NCI-H2081 (cell line): ENCODE results near the gene NCOA7.

Experiments used
- DNase-seq, 2 experiments: peaks; one replicate each; lab custom pipeline; 2025; lab: John Stamatoyannopoulos, UW

Gene NCOA7

DNA sequence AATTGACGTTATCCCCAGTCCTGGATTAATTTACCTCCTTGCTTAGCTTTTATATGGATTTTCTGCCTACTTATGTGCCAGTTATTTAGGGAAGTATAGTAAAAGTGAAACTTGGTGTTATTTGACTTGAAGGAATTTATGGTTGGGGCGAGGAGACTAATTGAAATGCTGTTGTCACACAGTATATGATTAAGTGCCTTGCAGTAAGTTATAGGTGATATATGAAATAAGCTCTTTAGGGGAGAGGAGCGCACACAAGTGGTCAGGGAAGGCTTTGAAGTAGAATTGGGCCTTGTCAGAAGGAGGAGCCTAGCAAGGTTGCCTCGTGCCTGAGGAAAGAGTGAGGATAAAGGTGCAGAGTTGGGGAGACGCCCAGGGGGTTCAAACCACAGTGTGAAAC is 20.5 kb downstream of the NCOA7 start:
- DNase-seq, result no peak

DNA sequence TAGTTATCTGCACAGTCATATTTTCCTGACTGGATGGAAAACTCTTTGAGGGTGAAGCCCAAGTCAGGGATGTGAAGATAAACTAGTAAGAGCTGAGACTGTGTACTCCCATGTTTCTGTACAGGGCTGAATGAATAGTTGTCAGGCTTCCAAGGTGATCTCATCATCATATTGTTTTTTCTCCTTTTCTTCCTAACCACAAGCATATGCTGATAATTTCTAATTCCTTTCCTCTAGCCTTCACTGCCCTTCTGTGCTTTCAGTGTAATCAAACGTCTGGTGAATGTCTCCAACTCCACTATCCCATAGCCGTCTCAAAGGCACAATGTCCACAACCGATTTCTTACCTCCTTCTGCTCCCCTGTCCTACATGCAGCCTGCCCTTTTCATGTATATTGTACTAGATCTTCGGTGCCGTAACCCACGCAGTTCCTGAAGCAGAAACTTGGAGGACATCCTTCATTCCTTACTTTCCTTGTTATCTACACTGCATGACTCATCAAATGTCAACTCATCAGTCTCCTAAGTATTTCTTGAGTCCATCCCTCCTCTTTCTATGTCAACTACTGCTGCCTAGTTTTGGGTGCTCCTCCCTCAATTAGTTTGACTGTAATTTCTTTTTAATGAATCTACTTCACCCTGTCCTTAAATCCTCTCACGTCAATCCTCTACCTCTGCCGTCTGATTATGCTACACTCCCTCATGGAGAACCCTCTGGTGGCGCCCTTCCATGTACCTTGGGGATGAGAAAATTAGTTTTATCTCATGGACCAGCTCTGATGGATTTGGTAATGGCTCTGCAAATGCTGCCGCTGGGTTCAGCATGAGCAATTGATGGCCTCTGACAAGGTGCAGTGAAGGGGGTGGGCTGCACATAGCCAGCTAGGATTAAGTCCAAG is 21.9 kb downstream of the NCOA7 start:
- DNase-seq, result no peak

DNA sequence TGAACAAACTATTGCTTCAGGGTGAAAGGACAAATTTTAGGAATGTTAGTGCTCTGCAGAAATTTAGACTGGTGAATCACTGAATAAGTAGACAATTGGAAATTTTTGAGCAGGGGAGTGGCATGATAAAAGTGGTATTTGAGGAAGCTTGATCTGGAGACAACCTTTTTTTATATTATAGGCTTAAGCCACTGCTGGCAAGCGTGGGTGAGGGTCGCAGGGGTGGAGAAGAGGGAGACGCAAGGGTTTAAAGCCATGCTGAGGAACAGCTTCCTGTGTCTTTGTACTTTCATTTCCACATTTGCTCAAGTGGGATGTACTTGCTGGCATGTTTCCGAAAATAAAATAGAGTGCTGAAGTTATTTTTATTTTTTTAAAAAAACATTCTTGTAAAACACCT is 23.7 kb downstream of the NCOA7 start:
- DNase-seq, result no peak

- peak in 1 of 2 experiments; percentile 5 for DNase-seq
These were observed 24.5 kb downstream of the NCOA7 start for GRCh38 chr6:125815080-125815910.

DNA sequence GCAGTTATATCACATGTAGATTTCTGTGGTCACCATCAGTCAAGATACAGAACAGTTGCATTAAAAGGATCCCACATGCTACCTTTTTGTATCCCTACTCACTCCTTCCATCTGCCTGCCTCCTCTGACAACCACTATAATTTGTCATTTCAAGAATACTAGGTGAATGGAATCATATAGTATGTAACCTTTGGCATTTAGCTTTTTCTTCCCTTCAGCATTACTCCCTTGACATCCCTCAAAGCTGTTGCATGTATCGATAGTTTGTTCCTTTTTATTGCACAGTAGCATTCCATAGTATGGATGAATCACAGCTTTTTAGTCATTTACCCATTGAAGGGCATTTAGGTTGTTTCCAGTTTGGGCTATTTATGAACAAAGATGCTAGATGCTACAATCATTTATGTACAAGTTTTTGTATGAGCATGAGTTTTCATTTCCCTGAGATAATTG is 26.1 kb downstream of the NCOA7 start:
- no peak for DNase-seq

- no peak for DNase-seq
These were observed 27.5 kb downstream of the NCOA7 start for GRCh38 chr6:125818225-125818657.

- no peak for DNase-seq
These were observed 28.1 kb downstream of the NCOA7 start for GRCh38 chr6:125818772-125819260.

DNA sequence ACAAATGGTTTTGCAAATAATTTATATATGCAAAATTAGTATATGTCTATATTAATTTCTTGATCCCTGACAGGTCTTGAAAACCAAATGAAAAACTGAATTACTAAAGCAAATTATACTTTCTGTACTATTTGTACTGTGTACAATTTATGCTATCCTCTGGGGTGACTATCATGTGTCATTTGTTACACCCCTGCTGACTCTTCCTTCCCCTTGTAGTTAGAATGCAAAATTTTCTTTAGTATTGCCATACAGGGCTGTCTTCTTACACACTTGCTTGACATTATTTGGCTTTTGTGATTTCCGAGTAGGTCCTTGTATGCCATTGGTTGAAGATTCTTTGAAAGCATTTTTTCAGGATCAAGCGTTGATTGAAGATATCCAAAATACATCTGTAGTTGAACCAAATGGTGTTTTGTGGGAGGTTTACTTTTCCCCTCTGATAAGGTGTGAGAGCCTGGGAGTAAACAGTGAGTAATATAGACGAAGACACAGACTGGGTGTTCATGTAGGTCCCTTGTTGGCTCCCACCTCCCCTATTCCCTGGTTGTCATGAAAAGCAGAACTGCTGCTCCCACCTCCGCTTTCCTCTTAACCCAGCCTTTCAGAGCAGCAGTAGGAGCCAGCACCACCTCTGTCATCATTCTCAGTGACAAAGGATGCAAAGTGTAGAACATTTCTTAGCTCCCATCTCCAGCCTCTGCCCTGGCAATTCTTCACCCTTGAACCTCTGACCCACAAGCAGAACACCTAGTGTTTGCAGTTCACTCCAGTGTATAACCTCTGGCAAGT is 29.0 kb downstream of the NCOA7 start:
- no peak for DNase-seq

DNA sequence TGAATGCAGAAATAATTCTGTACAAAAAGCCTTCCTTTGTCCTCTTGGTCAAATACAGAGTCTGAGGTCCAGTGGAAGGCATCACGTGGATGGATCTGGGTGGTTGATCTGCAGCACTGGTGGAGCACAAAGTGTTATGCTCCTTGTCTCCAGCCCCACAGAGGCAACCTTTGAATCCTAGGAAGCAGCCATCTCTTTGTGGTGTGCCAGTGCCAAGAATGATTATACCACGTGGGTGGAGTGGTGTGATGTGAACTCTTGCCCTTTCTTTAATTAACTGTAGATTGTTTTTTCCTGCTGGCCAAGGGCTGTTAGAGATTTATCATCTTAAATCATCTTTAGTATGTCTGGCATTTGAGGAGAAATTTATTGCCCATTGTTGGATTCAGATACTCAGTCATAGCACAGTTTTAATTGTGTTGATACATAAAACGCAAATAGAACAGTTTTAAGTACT is 31.1 kb downstream of the NCOA7 start:
- peak; percentile 21 to 67 for DNase-seq

- DNase-seq, result no peak
These were observed 32.4 kb downstream of the NCOA7 start for GRCh38 chr6:125823180-125823579.

GRCh38 chr6:125824946-125825771 is 34.4 kb downstream of the NCOA7 start:
- no peak for DNase-seq

DNA sequence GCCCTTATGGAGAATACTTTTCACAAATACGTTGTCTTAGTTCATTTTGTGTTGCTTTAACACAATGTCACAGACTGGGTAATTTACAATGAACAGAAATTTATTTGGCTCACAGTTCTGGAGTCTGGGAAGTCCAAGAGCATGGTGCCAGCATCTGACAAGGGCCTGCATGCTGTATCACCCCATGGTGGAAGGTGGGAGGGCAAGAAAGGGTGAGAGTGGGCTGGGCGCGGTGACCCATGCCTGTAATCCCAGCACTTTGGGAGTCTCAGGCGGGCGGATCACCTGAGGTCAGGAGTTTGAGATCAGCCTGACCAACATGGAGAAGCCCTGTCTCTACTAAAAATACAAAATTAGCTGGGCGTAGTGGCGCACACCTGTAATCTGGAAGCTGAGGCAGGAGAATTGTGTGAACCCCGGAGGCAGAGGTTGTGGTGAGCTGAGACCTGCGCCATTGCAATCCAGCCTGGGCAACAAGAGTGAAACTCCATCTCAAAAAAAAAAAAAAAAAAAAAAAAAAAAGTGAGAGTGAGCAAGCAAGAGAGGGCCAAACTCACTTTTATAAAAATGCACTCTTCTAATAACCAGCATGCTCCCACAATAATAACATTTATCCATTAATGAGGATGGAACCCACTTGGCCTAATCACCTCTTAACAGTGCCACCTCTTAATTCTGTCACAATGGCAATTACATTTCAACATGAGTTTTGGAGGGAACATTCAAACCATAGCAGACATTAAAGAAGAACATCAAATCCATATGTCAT is 36.1 kb downstream of the NCOA7 start:
- DNase-seq, result no peak

DNA sequence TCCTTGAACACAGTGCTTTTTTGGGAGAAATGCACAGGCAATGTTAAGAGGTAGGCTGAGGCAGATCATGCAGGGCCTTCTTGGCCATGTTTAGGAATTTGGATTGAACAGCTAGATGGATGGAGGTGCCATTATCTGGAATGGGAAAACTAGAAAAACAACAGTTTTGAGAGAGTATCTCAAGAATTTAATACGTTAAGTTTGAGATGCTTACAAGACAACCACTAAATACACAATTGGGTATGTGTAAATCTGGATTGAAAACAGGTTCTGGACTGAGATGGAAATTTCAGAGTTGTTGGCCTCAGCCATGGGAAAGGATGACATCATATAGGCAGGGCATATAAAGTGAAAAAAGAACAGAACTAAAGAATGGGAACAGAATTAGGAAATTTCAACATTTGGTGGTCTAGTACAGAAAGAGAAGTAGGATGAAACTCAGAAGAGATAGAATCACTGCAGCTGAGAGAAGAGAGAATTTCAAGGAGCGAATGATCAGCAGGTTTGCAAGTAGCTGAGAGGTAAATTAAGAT is 37.1 kb downstream of the NCOA7 start:
- no peak for DNase-seq

- DNase-seq, result no peak
These were observed 37.8 kb downstream of the NCOA7 start for GRCh38 chr6:125828476-125829039.

DNA sequence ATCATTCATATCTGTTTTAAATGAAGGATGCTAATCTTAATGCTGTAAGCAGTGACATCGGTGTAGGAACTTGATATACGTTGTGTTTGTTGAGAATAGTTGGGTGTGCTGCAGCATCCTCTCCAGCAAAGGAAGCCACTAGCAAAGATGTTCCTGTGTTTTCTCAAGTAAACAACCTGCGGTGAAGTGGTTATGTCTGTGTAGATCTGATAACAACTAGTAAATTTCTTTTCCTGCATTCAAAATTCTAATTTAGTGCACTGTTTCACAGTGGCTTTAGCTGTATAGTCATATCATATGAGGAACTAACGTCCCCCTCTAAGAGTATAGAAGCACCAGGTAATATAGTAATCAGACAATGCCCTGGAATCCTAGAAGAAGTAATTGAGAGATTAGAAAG is 38.7 kb downstream of the NCOA7 start:
- DNase-seq, result no peak

GRCh38 chr6:125831659-125832058 is 40.9 kb downstream of the NCOA7 start:
- no peak for DNase-seq

DNA sequence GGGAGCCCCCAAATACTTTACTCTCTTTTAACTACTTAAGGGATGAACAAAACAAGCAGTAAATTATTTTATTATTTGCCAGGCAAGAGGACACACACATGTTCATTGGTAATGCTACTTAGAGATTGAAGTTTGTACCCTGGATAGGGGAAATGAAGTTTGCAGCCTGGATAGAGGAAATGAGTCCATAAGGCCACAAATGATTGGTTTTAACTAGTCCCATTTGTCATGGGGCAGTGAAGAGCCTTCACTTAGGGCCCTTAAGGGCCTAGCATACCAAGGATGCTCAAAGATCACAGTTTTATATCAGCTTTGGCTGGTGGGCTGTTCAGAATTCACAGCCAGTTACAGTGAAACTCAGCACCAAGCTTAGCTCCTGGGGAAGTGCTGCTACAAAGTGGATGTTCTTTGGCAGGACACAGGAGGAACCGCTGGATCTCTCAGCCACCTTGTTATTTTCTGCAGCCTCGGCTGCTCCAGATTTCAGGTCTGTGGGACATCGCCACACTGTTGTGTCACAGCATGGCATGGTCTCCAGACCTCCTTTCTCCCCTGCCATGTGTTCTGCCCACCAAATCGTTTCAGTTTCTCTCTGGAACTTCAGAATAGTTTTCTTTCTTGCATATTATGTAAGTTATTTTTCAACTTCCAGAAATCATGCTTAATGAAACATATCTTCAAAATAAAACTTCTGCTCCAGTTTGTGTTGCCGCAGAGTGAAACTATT is 41.8 kb downstream of the NCOA7 start:
- no peak for DNase-seq

DNA sequence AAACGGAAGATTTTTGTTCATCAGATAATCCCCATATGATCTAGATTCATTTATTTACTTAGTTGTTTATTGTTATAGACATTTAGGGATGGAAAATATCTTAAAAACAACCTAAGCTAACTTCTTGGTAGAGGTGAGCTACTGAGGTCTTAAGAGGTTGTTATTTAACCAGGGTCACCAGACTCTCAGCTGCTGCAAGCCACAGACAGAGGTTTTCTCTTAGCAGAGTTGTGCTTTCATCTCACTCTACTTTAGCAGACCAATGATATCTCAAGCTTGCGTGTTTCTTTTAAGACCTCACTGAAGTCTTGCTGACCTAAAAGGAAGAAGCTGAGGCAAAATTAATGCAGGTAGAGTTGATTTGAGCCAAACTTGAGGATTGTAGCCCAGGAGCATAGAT is 43.6 kb downstream of the NCOA7 start:
- DNase-seq, result no peak

- DNase-seq, result no peak
These were observed 44.5 kb downstream of the NCOA7 start for GRCh38 chr6:125835221-125835744.
